Mucosa of descending colon (tissue), 3 donors: ENCODE measurements around the gene PTBP2. TPM values are rescaled to one million over a fixed set of nuclear protein-coding genes. Genes with fewer than 3 reads are reported as not detected.

Experiments
- ATAC-seq: fragments of 200-7000 bp; cut with Tn5 transposase; one replicate; pipeline ENCODE4 v1.9.1; 2020; ENCODE audit warnings: mild to moderate bottlenecking, moderate library complexity
- DNase-seq, 3 donors: peaks; one replicate each; pipeline ENCODE4 v3.0.0-alpha.2; 2020
- H3K36me3 ChIP-seq: fragments of 200-600 bp; one replicate; pipeline ENCODE4 v1.8.0; 2021; ENCODE audit warnings: low read depth, mild to moderate bottlenecking
- H3K4me1 ChIP-seq: fragments of 200-600 bp; one replicate; pipeline ENCODE4 v1.8.0; 2021; ENCODE audit warnings: low read depth, mild to moderate bottlenecking
- H3K4me3 ChIP-seq: fragments of 200-600 bp; one replicate; pipeline ENCODE4 v1.8.0; 2021; ENCODE audit warnings: mild to moderate bottlenecking
- H3K9me3 ChIP-seq: fragments of 200-600 bp; one replicate; pipeline ENCODE4 v1.8.0; 2021; ENCODE audit warnings: mild to moderate bottlenecking
- CTCF ChIP-seq: fragments of 200-600 bp; IDR thresholded peaks from one replicate; pipeline ENCODE4 v1.8.0; 2022; ENCODE audit warnings: antibody characterized with exemption, mild to moderate bottlenecking
- intact Hi-C, 2 donors: fragments of 100-400 bp; cut with DNase I in 1 of 2; cut with micrococcal nuclease in 1 of 2; formaldehyde crosslinking; loops; one replicate each; pipeline versions ENCODE4 v1.11.0 to v1.11.1; 2022; cut with DNase I, micrococcal nuclease
- total RNA-seq, 3 donors: library from RNA; stranded (reverse); fragmentation: NEBNext Ultra II Directional in 2 of 3; extraction: Animal tissue kit (Norgen Biotek cat#: 25700) in 2 of 3; gene quantifications; one replicate each; pipeline versions ENCODE4 v1.2.1 to v1.2.4, GENCODE V29; 2021 to 2023
- donor health status: DM: no; HTN: no; CAD: no; lungs with moderate emphysema.
- donor health status: DM: no; HTN: no; CAD: no.
- donor health status: DM: no; HTN: yes; CAD: no.

PTBP2 gene
- total RNA-seq, 3 donors from 2014 or later = 12.0 to 69.3 (median 15.9) TPM

- H3K4me1 ChIP-seq = no peaks in the 10 kb centered on the region
- DNase-seq = no peak
- intact Hi-C loops = no loop called here
- H3K36me3 ChIP-seq = no peaks in the 10 kb centered on the region
- no peak for TF ChIP-seq CTCF
- H3K4me3 ChIP-seq = no peak overlapping the region
- ATAC-seq = no peak
- no peaks in the 10 kb centered on the region for H3K9me3 ChIP-seq
Observed at GRCh38 chr1:96710708-96711477, 10.7 kb upstream of the PTBP2 start.

- no peak for ATAC-seq
- no peak for TF ChIP-seq CTCF
Observed at GRCh38 chr1:96713649-96714048, 7.9 kb upstream of the PTBP2 start.

GRCh38 chr1:96714881-96715280 lies 6.7 kb upstream of the PTBP2 start:
- intact Hi-C loops = no loop called here
- Histone ChIP-seq H3K36me3 (no peaks in the 10 kb centered on the region), H3K4me3 (no peak overlapping the region), H3K9me3 (no peaks in the 10 kb centered on the region), H3K4me1 (no peaks in the 10 kb centered on the region)
- no peak for TF ChIP-seq CTCF
- ATAC-seq (no peak), DNase-seq (no peak)

More at GRCh38 chr1:96713649-96714048, 7.9 kb upstream of the PTBP2 start:
- Histone ChIP-seq H3K36me3 (no peaks in the 10 kb centered on the region), H3K4me1 (no peaks in the 10 kb centered on the region), H3K4me3 (no peak overlapping the region), H3K9me3 (no peaks in the 10 kb centered on the region)
- DNase-seq = no peak
- intact Hi-C loops = no loop called here

GRCh38 chr1:96715482-96715881 lies 6.1 kb upstream of the PTBP2 start:
- DNase-seq (no peak), ATAC-seq (no peak)
- intact Hi-C loops = no loop called here
- Histone ChIP-seq H3K4me3 (no peak overlapping the region), H3K9me3 (no peaks in the 10 kb centered on the region), H3K4me1 (no peaks in the 10 kb centered on the region), H3K36me3 (no peaks in the 10 kb centered on the region)
- TF ChIP-seq CTCF = no peak

- no peak for TF ChIP-seq CTCF
- intact Hi-C loops = no loop called here
- DNase-seq (no peak), ATAC-seq (no peak)
- H3K36me3 ChIP-seq = no peaks in the 10 kb centered on the region
- peak overlapping the region; percentile 63 for H3K4me3 ChIP-seq
- H3K9me3 ChIP-seq = no peaks in the 10 kb centered on the region
- H3K4me1 ChIP-seq = peaks cover 8% of the 10 kb centered on the region
Observed at GRCh38 chr1:96721053-96721415, 550 bp upstream of the PTBP2 start.
